HG03097 (cell line): Measurements from ENCODE around the gene S100A10.

ENCODE experiments used
- ATAC-seq: cut with Tn5 transposase; IDR thresholded peaks from one replicate; pipeline ENCODE4 v1.9.1; 2021; ENCODE audit not compliant: unreplicated experiment, low FRiP score

The S100A10 gene

GRCh38 chr1:152014943-152015342 lies 21.3 kb upstream of the S100A10 start:
- ATAC-seq: no peak

GRCh38 chr1:152013664-152014237 lies 20.1 kb upstream of the S100A10 start:
- ATAC-seq: no peak

- ATAC-seq: no peak
These were observed 16.0 kb upstream of the S100A10 start for GRCh38 chr1:152009691-152010090.

GRCh38 chr1:152007047-152007446 lies 13.4 kb upstream of the S100A10 start:
- ATAC-seq: no peak

DNA sequence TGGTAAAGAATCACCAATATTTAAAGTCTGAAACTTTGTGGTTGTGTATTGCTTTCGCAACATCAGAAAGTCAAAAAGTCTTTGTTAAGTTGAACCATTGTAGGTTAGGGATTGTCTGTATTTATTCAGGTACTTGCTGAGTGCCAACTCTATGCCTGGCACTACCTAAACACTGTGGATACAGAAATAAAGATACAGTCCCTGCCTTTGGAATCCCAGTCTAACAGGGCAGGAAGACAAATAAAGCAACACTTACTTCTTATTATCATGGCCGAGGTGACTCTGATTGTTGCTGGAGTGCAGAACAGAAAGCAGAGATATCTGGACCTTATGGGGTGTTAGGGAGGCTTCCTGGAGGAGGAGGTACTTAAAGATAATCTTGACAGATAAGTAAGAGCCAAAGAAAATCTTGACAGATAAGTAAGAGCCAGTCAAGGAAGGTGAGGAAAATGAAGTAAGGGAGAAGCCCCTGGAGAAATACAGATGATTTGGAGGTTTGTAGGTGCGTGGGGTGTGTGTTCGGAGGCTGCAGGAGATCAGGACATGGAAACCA lies 11.8 kb upstream of the S100A10 start:
- ATAC-seq: no peak

DNA sequence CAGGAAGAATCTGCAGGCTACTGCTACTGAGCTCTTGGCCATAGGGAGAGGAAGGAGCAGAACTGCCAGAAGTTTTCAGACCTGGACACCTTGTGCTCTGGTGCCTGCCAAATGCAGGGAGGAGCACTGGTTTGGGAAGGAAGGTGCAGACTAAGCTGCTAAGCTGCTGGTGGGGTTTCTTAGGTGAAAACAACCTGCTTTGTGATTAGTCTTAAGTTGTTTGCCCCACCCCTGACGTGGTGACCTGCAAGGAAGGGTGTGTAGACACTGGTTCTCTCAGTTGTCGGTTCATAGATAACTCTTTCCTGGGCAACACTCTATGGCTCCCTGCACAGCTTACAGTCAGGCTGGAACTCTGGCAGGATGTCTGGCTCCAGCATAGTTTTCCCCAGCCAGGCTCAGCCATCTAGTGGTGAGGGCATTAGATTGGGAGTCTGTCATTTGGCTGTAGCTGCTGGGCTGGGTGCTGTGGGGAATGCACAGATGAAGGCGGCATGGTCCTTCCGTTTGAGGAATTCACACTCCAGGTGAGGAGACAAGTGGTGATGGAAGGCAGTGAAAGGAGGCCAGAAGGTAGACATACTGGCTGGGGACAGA lies 10.3 kb upstream of the S100A10 start:
- ATAC-seq: no peak

DNA sequence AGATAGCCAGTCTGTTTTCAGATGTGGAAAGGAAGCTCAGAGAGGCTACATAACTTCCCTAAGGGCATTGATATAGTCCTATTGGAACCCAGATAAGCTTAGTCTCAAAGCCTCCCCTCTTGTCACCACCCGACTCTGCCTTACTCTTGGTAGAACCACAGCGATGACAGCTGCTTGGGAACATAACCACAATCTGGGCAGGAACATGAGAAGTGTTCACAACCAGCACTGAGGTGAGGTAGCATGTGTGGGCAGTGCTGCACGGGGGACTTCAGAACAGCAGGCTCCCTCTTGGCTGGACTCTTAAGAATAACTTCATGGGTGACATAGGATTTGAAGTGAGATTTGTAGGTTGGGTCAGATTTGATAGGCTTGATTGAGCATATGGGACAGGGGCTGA lies 9.3 kb upstream of the S100A10 start:
- ATAC-seq: no peak

DNA sequence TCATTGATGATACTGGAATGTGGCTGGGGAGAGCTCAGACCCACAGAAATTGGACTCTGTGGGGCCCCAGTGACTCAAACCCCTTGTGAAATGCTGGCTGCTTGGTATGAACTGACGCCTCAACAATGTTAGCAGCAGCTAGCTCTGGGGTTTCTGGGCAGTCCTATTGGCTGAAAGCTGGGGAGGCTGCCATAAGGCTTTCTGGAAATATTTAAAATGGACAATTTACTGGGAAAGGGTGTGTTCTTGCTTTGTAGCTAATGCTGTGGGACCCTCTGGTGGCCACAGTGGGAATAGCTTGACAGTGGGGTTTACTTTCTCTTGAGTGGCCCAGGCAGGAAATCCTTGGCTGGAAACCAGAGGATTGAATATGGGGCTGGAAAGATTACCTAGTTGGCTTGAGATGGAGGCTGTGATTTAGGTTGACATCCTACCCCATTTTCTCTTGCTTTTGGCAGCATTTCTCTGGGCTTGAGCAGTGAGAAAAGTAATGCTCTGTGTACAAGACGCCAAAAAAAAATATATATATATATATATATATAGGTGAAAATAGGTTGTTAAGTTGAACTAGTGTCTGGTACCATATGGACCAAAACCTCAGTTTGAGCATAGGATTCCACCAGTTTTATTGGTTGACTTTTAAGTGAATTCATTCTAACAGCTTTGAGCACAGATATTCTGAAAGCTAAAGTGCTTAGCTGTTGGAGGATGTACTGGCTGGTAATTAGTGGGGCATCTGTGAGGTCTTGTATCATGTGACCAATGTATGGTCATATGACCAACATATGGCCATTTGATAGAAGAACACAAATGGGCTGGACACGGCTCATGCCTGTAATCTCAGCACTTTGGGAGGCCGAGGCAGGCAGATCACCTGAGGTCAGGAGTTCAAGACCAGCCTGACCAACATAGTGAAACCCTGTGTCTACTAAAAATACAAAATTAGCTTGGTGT lies 8.2 kb upstream of the S100A10 start:
- no peak for ATAC-seq

GRCh38 chr1:152000964-152001630 lies 7.4 kb upstream of the S100A10 start:
- ATAC-seq: no peak

DNA sequence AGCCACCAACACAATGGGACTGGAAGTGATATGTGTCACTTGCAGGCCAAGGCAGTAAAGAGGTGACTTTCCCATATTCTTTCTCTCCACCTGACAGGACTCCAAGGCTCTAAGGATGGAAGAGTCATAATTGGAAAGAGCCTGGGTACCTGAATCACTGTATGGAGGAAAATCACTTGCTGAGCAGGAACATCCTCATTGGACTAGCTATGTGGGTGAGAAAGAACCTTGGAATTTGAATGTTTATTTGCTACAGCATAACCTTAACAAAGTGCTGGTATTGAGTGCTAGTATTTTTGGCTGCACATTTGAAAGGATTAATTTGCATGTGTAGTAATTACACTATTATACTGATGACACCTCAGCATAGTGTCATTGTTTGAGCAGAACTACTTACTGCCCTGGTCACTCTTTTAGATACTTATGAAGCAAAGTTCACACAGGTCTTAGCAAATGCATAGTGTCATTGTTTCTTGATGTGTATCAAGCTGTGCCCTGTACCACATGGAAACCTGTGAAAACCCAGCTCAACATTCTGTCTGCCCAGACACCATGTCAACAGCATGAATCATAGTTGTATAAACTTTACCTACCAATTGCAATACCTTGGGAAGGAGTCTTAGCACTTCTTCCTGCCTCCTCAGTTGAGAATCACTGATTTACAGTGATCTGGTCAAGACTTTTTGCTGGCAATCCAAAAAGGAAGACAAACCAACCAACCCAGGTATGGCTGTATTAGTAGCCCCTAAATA lies 5.1 kb upstream of the S100A10 start:
- no peak for ATAC-seq

GRCh38 chr1:151997284-151997570 lies 3.6 kb upstream of the S100A10 start:
- ATAC-seq: no peak

DNA sequence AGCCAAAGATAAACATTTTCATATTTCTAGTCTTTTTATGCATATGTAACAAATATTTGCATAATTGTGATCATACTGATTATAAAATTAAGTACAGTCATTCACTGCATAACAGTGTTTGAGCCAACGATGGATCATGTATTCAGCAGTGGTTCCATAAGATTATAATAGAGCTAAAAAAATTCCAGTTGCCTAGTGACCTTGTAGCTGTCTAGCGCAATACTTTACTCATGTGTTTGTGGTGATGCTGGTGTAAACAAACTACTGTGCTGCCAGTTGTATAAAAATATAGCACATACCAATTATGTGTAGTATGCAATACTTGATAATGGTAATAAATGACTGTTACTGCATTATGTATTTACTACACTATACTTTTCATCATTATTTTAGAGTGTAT lies 2.1 kb upstream of the S100A10 start:
- ATAC-seq: no peak

GRCh38 chr1:151994956-151995355 lies 1.3 kb upstream of the S100A10 start:
- no peak for ATAC-seq

DNA sequence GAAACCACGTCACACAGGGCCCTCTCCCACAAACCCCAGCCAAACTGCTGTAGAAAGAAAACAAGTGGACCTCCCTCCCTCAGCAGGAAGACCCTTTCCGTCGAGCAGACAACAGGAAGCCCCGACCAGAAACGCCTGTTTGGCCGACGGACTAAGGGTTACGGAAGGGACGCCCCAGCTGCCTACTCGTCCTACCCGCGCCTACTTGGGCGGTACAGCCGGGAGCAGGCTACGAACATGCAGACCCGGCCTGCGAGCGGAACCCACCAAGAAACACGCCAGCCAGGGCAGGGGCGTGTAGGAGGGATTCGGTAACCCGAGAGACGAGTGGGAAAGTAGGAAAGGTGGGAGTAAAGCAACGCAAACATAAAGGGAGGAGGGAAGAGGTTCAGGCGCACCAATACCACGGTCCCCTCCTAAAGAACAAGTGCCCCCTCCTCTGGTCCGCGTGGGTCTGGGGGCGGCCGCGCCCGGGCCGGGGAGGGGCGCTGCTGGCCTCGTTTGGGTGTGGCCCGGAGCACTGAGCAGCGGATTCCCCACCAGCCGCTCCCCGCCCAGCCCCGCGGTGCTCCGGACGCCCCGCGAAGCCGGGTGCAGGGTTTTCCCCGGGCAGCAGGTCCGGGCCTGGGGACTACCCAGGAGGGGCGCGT lies 450 bp downstream of the S100A10 start:
- no peak for ATAC-seq

DNA sequence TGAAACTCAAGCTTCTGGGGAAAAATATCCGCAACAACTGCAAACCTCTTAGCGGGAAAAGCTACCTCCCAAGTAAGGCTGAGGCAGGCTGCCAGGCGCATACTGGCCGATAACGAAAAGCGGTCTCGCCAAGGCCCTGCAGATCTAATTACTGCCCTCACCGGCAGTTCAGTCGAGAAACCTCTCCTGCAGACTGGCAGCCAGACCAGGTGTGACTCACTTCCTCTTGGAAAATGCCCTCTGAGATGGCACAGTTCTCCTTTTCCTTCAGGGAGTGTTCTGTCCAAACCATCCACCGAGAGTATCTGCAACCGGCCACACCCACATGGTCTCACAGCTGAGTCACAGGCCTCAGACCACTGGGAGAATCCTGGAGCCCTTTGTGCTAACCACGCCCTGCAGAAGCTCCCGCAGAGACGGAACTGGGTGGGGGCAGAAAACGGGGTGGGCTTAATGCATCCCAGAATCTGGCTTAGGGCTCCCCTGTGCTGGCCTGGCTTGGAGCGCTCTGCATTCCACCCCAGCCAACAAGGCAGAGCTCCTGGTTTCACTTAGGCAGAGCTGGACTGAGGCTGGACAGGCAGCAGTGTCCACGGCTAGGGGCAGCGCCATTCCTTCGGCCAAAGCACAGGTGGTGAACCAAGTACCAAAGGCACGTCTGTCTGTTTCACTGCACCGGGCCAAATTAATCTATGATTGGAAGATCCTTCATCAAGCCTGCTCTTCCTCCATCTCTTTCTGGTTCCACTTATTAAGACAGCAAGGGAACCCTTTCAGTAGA lies 1.2 kb downstream of the S100A10 start:
- no peak for ATAC-seq

DNA sequence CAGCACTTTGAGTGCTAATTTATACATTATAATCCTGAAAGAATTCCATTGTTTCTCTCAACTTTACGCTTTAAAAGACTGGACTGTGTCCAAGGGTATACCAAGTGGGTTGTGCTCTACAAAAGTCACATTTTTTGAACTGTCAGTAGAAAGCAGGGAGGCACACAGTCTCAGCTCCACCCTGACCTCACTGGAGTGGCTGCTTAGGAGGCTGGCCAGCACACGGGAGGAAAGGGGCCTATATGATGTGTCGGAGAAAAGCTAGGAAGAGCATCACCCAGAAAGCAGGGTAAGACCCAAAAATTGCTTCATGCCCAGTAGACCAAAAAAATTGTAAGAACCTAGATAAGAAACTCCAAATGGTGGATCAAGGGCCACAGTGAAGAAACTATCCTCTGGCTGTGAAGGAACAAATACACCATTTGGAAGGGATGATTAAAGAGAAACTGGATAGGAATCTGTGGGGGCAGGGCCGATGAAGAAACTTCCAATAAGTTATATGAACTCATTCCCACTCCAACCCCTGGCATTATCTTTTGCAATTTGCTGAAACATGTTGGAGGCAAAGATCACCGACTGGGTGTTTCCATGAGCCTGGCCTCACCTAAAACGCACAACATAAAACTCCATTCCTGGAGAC lies 1.9 kb downstream of the S100A10 start:
- no peak for ATAC-seq

GRCh38 chr1:151990856-151991198 lies 2.8 kb downstream of the S100A10 start:
- ATAC-seq: no peak

DNA sequence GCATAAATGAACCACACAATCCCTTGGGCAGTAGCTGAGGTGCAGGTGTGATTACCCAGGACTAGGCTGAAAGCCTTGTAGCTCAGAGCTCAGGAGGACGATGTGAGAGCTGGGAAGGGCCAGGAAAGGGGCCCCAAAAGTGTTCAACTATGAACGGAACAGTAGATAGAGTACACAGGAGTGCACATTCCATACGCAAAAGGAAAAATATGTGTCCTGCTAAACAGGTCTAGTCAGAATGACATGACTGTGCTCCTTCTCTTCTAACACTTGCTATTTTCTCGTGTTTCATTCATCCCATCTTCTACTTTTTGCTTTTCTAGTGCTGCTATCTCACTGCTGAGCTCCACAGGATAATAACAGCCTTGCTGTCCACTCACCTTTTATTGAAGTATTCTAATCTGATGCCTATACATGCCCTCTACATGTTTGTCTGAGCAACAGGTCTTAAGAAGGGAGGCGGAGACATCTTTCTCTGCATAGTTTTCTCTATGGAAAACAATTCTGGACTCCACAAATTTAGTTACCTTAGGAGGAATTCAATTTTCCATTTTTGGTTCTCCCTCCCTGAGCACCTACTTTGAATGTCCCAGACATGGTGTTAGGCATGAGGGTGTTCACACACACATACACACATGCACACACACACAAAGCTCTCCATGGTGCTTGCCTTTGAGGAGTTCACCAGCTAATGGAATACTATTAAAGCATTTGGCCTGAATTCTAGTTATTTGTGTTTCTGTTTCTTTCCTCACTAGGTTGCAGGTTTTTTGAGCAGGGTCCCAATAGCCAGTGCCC lies 3.4 kb downstream of the S100A10 start:
- ATAC-seq: no peak
